HCT116 (cell line): ENCODE measurements around the gene PM20D2.

Experiments
- CEBPB ChIP-seq: IDR thresholded peaks from 2 replicates; pipeline ENCODE4 v1.6.1; 2012; ENCODE audit warnings: low read depth
- EZH2 ChIP-seq: fragments of 200-600 bp; sonication (generic); IDR thresholded peaks from 2 replicates; pipeline ENCODE4 v1.6.1; 2017; ENCODE audit warnings: antibody characterized with exemption, mixed run types
- JUND ChIP-seq: IDR thresholded peaks from 2 replicates; pipeline ENCODE4 v1.6.1; 2012
- POLR2A ChIP-seq: IDR thresholded peaks from 2 replicates; pipeline ENCODE4 v1.7.0; 2011; ENCODE audit warnings: borderline replicate concordance; ENCODE audit not compliant: insufficient read depth, insufficient read length; ENCODE audit errors: extremely low read depth
- POLR2AphosphoS5 ChIP-seq: IDR thresholded peaks from 2 replicates; pipeline ENCODE4 v1.6.1; 2011; ENCODE audit warnings: mild to moderate bottlenecking, low read depth, low read length, moderate library complexity
- RAD21 ChIP-seq: IDR thresholded peaks from 2 replicates; pipeline ENCODE4 v1.6.1; 2012; ENCODE audit warnings: low read depth, mild to moderate bottlenecking
- SIN3A ChIP-seq: IDR thresholded peaks from 2 replicates; pipeline ENCODE4 v1.6.1; 2012; ENCODE audit warnings: low read depth
- YY1 ChIP-seq: IDR thresholded peaks from 2 replicates; pipeline ENCODE4 v1.6.1; 2011; ENCODE audit warnings: low read length, low read depth, moderate library complexity, mild to moderate bottlenecking; ENCODE audit not compliant: insufficient replicate concordance; ENCODE audit errors: extremely low read depth
- ZNF274 ChIP-seq: fragments of 200-500 bp; sonication (Bioruptor generic); IDR thresholded peaks from 2 replicates; pipeline ENCODE4 v1.6.1; 2014; ENCODE audit warnings: mild to moderate bottlenecking, low read depth, low read length, inconsistent platforms
- TF ChIP-seq, protein P1 (sequence below), 3 experiments: fragments of 200-600 bp in 1 of 3; sonication (generic) in 1 of 3; IDR thresholded peaks in 2 of 3; conservative IDR thresholded peaks in 1 of 3; 2 replicates each; pipeline ENCODE4 v1.5.1; 2012 to 2017; ENCODE audit warnings: low read depth in 2 of 3, low read length in 2 of 3, antibody characterized with exemption in 1 of 3, borderline replicate concordance in 1 of 3, control low read depth in 1 of 3, mild to moderate bottlenecking in 1 of 3, mixed read lengths in 1 of 3, mixed run types in 1 of 3, moderate library complexity in 1 of 3; ENCODE audit not compliant: insufficient read depth in 1 of 3

DNA sequence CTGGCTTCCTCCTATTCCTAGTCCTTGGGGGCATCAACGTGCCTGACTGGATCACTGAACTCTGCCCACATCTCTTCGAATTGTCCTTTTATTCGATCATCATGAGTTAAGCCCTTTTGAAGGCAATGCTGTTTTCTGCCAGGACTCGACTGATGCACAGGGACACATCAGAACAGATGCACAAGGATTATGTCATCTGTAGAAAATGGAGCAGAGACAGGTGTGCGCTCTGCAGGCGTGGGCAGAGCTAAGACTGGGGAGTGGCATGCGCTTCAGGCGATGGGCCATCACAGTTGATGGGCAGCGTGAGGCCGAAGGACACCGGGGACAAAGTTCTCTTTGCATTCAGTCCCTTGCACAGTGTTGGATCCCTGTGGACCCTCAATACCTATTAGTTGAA, 58.2 kb downstream of the PM20D2 start:
- TF ChIP-seq, protein P1, sequence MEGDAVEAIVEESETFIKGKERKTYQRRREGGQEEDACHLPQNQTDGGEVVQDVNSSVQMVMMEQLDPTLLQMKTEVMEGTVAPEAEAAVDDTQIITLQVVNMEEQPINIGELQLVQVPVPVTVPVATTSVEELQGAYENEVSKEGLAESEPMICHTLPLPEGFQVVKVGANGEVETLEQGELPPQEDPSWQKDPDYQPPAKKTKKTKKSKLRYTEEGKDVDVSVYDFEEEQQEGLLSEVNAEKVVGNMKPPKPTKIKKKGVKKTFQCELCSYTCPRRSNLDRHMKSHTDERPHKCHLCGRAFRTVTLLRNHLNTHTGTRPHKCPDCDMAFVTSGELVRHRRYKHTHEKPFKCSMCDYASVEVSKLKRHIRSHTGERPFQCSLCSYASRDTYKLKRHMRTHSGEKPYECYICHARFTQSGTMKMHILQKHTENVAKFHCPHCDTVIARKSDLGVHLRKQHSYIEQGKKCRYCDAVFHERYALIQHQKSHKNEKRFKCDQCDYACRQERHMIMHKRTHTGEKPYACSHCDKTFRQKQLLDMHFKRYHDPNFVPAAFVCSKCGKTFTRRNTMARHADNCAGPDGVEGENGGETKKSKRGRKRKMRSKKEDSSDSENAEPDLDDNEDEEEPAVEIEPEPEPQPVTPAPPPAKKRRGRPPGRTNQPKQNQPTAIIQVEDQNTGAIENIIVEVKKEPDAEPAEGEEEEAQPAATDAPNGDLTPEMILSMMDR (IDR thresholded peaks at IDR 0.05 in 2 of 3, conservative IDR thresholded peaks at IDR 0.05 in 1 of 3; ENCODE audit: borderline replicate concordance in 1 of 3, insufficient read depth in 1 of 3, low read depth in 2 of 3, low read length in 2 of 3): no peak
- no peak for TF ChIP-seq POLR2AphosphoS5
- no peak for TF ChIP-seq POLR2A
- TF ChIP-seq EZH2: no peak
- no peak for TF ChIP-seq ZNF274
- TF ChIP-seq YY1: no peak
- TF ChIP-seq CEBPB: no peak
- TF ChIP-seq SIN3A: no peak
- no peak for TF ChIP-seq JUND
- TF ChIP-seq RAD21: no peak
